K562 (cell line): Measurements from ENCODE around the gene TJP3. TPM values are rescaled to one million over a fixed set of nuclear protein-coding genes. Genes with fewer than 3 reads are reported as not detected.

Experiments
- ATF2 ChIP-seq: sonication (generic); formaldehyde crosslinking; IDR thresholded peaks from 2 replicates; pipeline ENCODE4 v1.8.1; 2022; ENCODE audit warnings: missing genetic modification reagents
- CHAMP1 ChIP-seq: fragments of 450-650 bp; IDR thresholded peaks from 2 replicates; pipeline ENCODE4 v1.6.1; 2016; ENCODE audit warnings: mild to moderate bottlenecking
- FUS ChIP-seq: fragments of 200-400 bp; formaldehyde crosslinking; optimal IDR thresholded peaks from 2 replicates; pipeline ENCODE3; 2017; ENCODE audit warnings: low read depth, low read length
- HNRNPK ChIP-seq: fragments of 200-400 bp; formaldehyde crosslinking; IDR thresholded peaks from one replicate; pipeline ENCODE4 v1.6.1; 2018; ENCODE audit warnings: mild to moderate bottlenecking, low read depth, low read length; ENCODE audit not compliant: poor library complexity, severe bottlenecking
- KAT7 ChIP-seq: sonication (generic); formaldehyde crosslinking; IDR thresholded peaks from 2 replicates; pipeline ENCODE4 v1.8.0; 2022; ENCODE audit warnings: missing genetic modification reagents, mild to moderate bottlenecking, borderline replicate concordance
- MITF ChIP-seq: IDR thresholded peaks from 2 replicates; pipeline ENCODE4 v1.6.1; 2014; ENCODE audit warnings: antibody characterized with exemption
- NRF1 ChIP-seq, 2 experiments: fragments of 450-650 bp; IDR thresholded peaks in 1 of 2; conservative IDR thresholded peaks in 1 of 2; 2 replicates each; pipeline ENCODE4 v1.6.1; 2014; ENCODE audit warnings: mild to moderate bottlenecking in 2 of 2
- PHB ChIP-seq: fragments of 250-450 bp; sonication (Bioruptor Pico); IDR thresholded peaks from 2 replicates; pipeline ENCODE4 v1.5.0; 2021
- POLR3G ChIP-seq: IDR thresholded peaks from 2 replicates; pipeline ENCODE4 v1.6.1; 2011; ENCODE audit not compliant: insufficient read length, insufficient replicate concordance; ENCODE audit errors: extremely low read depth
- SIX5 ChIP-seq, 2 experiments: IDR thresholded peaks; 2 replicates each; pipeline ENCODE4 v1.6.1; 2011; ENCODE audit warnings: low read length in 2 of 2, borderline replicate concordance in 1 of 2, low read depth in 1 of 2, mild to moderate bottlenecking in 1 of 2, moderate library complexity in 1 of 2; ENCODE audit not compliant: insufficient read depth in 1 of 2
- SRSF1 ChIP-seq: fragments of 200-400 bp; formaldehyde crosslinking; IDR thresholded peaks from 2 replicates; pipeline ENCODE4 v1.6.1; 2017; ENCODE audit warnings: mild to moderate bottlenecking, low read depth, low read length, moderate library complexity
- STAT5B ChIP-seq: fragments of 250-450 bp; sonication (Bioruptor Pico); IDR thresholded peaks from 2 replicates; pipeline ENCODE4 v1.8.0; 2021; ENCODE audit warnings: mild to moderate bottlenecking, inconsistent platforms
- TOE1 ChIP-seq, 2 experiments: fragments of 450-650 bp in 1 of 2; sonication (generic) in 1 of 2; formaldehyde crosslinking in 1 of 2; IDR thresholded peaks; 2 replicates each; pipeline versions ENCODE4 v1.7.1 to v1.8.0; 2016 to 2022; ENCODE audit warnings: borderline replicate concordance in 2 of 2, mild to moderate bottlenecking in 2 of 2, antibody characterized with exemption in 1 of 2, inconsistent platforms in 1 of 2, low read depth in 1 of 2, missing genetic modification reagents in 1 of 2, moderate library complexity in 1 of 2
- ZNF23 ChIP-seq: fragments of 250-450 bp; sonication (Bioruptor Pico); IDR thresholded peaks from 2 replicates; pipeline ENCODE4 v1.4.0; 2020; ENCODE audit warnings: mild to moderate bottlenecking
- ZNF311 ChIP-seq: fragments of 250-450 bp; sonication (Bioruptor Pico); IDR thresholded peaks from 2 replicates; pipeline ENCODE4 v1.4.0; 2020; ENCODE audit warnings: mild to moderate bottlenecking, moderate library complexity
- polyA plus RNA-seq, 8 experiments: library from polyadenylated mRNA; depleted of rRNA in 4 of 8; stranded (reverse) in 5 of 8; unstranded in 3 of 8; fragments of >200 nt; fragmentation: Nextera tagmentation in 2 of 8; fragmentation: Illumina TruSeq in 1 of 8; extraction: Ambion mirVana in 2 of 8; extraction: Trizol in 1 of 8; gene quantifications; 2 replicates each; pipeline versions ENCODE4 v1.2.1 to v1.2.3, GENCODE V29; 2011 to 2014; ENCODE audit warnings: inconsistent platforms in 1 of 8, missing spikeins in 1 of 8
- total RNA-seq, 7 experiments: library from RNA; depleted of rRNA in 6 of 7; stranded (reverse); fragments of >200 nt in 6 of 7; fragmentation: Illumina TruSeq in 2 of 7; extraction: Trizol in 2 of 7; gene quantifications; 2 replicates each; pipeline versions ENCODE4 v1.2.1 to v1.2.3, GENCODE V29; 2011 to 2021; ENCODE audit warnings: low replicate concordance in 1 of 7
- TF ChIP-seq, protein P1 (sequence below): fragments of 150-350 bp; IDR thresholded peaks from 2 replicates; pipeline ENCODE4 v1.6.1; 2014; ENCODE audit warnings: low read depth, mild to moderate bottlenecking, low read length, borderline replicate concordance
- TF ChIP-seq, protein P2 (sequence below): fragments of 450-650 bp; conservative IDR thresholded peaks from 2 replicates; pipeline ENCODE4 v1.6.1; 2016; ENCODE audit warnings: missing genetic modification characterization, low read depth, mild to moderate bottlenecking, control low read depth, missing compliant biosample characterization

Gene TJP3
- total and polyA plus RNA-seq, 9 of the 15 experiments (the other 6 are each of a cell fraction or from before 2014, with no cell fraction given): 0.11 to 2.4 (median 0.57) TPM; not detected in 1

DNA sequence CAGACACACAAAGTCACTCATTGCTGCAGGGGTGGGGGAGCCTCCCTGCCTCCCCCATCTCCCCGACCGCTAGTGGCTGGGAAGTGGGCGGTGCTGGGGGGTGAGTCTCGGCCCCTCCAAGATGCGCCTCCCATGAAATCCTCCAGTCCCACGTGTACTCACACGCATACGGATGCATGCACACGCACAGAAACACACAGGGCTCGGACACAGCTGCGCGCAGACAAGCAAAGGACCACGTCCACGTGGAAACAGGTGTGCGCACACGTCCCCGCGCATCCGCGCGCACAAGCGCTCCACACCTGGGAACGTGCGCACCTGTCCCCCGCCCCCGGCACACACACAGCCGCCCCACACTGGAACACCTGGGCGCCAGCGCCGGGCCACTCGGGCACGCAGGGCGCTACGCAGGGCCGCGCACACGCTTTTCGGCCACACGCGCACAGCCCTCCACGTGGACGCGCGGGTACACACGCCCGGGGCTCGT lies 77.3 kb downstream of the TJP3 start (continued):
- TF ChIP-seq MITF (no peak), ATF2 (CRISPR knock-in tag) (no peak), ZNF23 (CRISPR knock-in tag) (no peak), STAT5B (CRISPR knock-in tag) (no peak), POLR3G (no peak), TOE1 (IDR thresholded peaks at IDR 0.05; ENCODE audit: borderline replicate concordance) (no peak), TOE1 (CRISPR knock-in tag; IDR thresholded peaks at IDR 0.05; ENCODE audit: borderline replicate concordance, low read depth) (no peak), ZNF311 (CRISPR knock-in tag) (no peak), SRSF1 (no peak), NRF1 (conservative IDR thresholded peaks at IDR 0.05 in 1 of 2, IDR thresholded peaks at IDR 0.05 in 1 of 2) (peak; percentile 79 to 82), HNRNPK (no peak), PHB (CRISPR knock-in tag) (no peak), CHAMP1 (no peak), KAT7 (CRISPR knock-in tag) (no peak), SIX5 (IDR thresholded peaks at IDR 0.05; ENCODE audit: borderline replicate concordance in 1 of 2, insufficient read depth in 1 of 2, low read depth in 1 of 2, low read length in 2 of 2) (no peak), FUS (peak; percentile 68)
- TF ChIP-seq, protein P1, sequence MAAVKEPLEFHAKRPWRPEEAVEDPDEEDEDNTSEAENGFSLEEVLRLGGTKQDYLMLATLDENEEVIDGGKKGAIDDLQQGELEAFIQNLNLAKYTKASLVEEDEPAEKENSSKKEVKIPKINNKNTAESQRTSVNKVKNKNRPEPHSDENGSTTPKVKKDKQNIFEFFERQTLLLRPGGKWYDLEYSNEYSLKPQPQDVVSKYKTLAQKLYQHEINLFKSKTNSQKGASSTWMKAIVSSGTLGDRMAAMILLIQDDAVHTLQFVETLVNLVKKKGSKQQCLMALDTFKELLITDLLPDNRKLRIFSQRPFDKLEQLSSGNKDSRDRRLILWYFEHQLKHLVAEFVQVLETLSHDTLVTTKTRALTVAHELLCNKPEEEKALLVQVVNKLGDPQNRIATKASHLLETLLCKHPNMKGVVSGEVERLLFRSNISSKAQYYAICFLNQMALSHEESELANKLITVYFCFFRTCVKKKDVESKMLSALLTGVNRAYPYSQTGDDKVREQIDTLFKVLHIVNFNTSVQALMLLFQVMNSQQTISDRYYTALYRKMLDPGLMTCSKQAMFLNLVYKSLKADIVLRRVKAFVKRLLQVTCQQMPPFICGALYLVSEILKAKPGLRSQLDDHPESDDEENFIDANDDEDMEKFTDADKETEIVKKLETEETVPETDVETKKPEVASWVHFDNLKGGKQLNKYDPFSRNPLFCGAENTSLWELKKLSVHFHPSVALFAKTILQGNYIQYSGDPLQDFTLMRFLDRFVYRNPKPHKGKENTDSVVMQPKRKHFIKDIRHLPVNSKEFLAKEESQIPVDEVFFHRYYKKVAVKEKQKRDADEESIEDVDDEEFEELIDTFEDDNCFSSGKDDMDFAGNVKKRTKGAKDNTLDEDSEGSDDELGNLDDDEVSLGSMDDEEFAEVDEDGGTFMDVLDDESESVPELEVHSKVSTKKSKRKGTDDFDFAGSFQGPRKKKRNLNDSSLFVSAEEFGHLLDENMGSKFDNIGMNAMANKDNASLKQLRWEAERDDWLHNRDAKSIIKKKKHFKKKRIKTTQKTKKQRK: no peak
- TF ChIP-seq, protein P2, sequence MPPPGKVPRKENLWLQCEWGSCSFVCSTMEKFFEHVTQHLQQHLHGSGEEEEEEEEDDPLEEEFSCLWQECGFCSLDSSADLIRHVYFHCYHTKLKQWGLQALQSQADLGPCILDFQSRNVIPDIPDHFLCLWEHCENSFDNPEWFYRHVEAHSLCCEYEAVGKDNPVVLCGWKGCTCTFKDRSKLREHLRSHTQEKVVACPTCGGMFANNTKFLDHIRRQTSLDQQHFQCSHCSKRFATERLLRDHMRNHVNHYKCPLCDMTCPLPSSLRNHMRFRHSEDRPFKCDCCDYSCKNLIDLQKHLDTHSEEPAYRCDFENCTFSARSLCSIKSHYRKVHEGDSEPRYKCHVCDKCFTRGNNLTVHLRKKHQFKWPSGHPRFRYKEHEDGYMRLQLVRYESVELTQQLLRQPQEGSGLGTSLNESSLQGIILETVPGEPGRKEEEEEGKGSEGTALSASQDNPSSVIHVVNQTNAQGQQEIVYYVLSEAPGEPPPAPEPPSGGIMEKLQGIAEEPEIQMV (tag): no peak
